HL-60/S4 treated with retinoic acid at 250 ng/mL for 4 days and 3 days (cell line): ENCODE data around the gene CDR2.
"Not testable (repeated sequence)": the region's sequence is repeated elsewhere in the genome, so short reads cannot be mapped to it uniquely, and the experiment has no call there.

Experiments used
- in situ Hi-C: fragments of 300-500 bp; cut with MboI; formaldehyde crosslinking; loops from 2 replicates; pipeline ENCODE4 v1.7.0; 2022; ENCODE audit warnings: low sequenced_read_pairs

Gene CDR2

GRCh38 chr16:22353191-22353919 lies 21.1 kb downstream of the CDR2 start:
- in situ Hi-C loops: no loop called here

GRCh38 chr16:22352723-22353122 lies 21.7 kb downstream of the CDR2 start:
- in situ Hi-C loops: no loop called here

GRCh38 chr16:22352140-22352539 lies 22.3 kb downstream of the CDR2 start:
- in situ Hi-C loops: no loop called here

- in situ Hi-C loops: not testable (repeated sequence)
Measured at GRCh38 chr16:22351017-22351416, 23.4 kb downstream of the CDR2 start.

- in situ Hi-C loops: no loop called here
Measured at GRCh38 chr16:22348291-22348690, 26.1 kb downstream of the CDR2 start.

- in situ Hi-C loops: no loop called here
Measured at GRCh38 chr16:22347100-22347820, 27.2 kb downstream of the CDR2 start.

- in situ Hi-C loops: no loop called here
Measured at GRCh38 chr16:22346483-22346882, 27.9 kb downstream of the CDR2 start.

- in situ Hi-C loops: no loop called here
Measured at GRCh38 chr16:22342082-22342481, 32.3 kb downstream of the CDR2 start.

- in situ Hi-C loops: no loop called here
Measured at GRCh38 chr16:22340945-22341344, 33.5 kb downstream of the CDR2 start.

GRCh38 chr16:22337849-22338635 lies 36.4 kb downstream of the CDR2 start:
- in situ Hi-C loops: no loop called here

GRCh38 chr16:22337045-22337444 lies 37.4 kb downstream of the CDR2 start:
- in situ Hi-C loops: no loop called here

GRCh38 chr16:22336581-22336980 lies 37.8 kb downstream of the CDR2 start:
- in situ Hi-C loops: no loop called here

- in situ Hi-C loops: no loop called here
Measured at GRCh38 chr16:22335668-22336246, 38.7 kb downstream of the CDR2 start.

- in situ Hi-C loops: no loop called here
Measured at GRCh38 chr16:22333457-22333994, 40.9 kb downstream of the CDR2 start.

GRCh38 chr16:22330326-22330725 lies 44.1 kb downstream of the CDR2 start:
- in situ Hi-C loops: no loop called here

GRCh38 chr16:22329199-22329695 lies 45.2 kb downstream of the CDR2 start:
- in situ Hi-C loops: no loop called here

GRCh38 chr16:22328081-22328725 lies 46.2 kb downstream of the CDR2 start:
- in situ Hi-C loops: no loop called here

GRCh38 chr16:22327446-22327775 lies 47.0 kb downstream of the CDR2 start:
- in situ Hi-C loops: no loop called here

GRCh38 chr16:22326771-22327445 lies 47.5 kb downstream of the CDR2 start:
- in situ Hi-C loops: no loop called here

GRCh38 chr16:22326369-22326652 lies 48.1 kb downstream of the CDR2 start:
- in situ Hi-C loops: no loop called here
